Activated naive CD8-positive, alpha-beta T cell treated with anti-CD3 and anti-CD28 coated beads, Interleukin-2, amount 10 ng/mL, durations not matched to agents 7 days and 5 days (primary cell): ENCODE data around the gene ARID5B. TPM values are rescaled to one million over a fixed set of nuclear protein-coding genes. Genes with fewer than 3 reads are reported as not detected.
"Not testable (repeated sequence)": the region's sequence is repeated elsewhere in the genome, so short reads cannot be mapped to it uniquely, and the experiment has no call there.

Source experiments
- ATAC-seq: fragments of 150-1000 bp; cut with Tn5 transposase; one replicate; pipeline ENCODE4 v1.10.0; 2021; ENCODE audit warnings: low read depth, moderate library complexity
- POLR2A ChIA-PET: fragments of 350-600 bp; sonication (Branson Sonifier 250); formaldehyde crosslinking; loops from one replicate; lab custom pipeline; 2021; ENCODE audit warnings: antibody characterized with exemption; lab: Charles Lee
- DNase-seq: peaks from one replicate; pipeline ENCODE4 v3.0.0; 2021
- H3K27ac Mint-ChIP-seq: one replicate; pipeline ENCODE4 v1.8.0; 2022; ENCODE audit warnings: mild to moderate bottlenecking, mixed read lengths
- H3K27me3 Mint-ChIP-seq: one replicate; pipeline ENCODE4 v1.8.0; 2022; ENCODE audit warnings: mild to moderate bottlenecking, moderate library complexity, mixed read lengths
- H3K36me3 Mint-ChIP-seq: one replicate; pipeline ENCODE4 v1.8.0; 2021; ENCODE audit warnings: mild to moderate bottlenecking, mixed read lengths
- H3K4me1 Mint-ChIP-seq: one replicate; pipeline ENCODE4 v1.8.0; 2021; ENCODE audit warnings: mixed read lengths
- H3K4me3 Mint-ChIP-seq: one replicate; pipeline ENCODE4 v1.8.0; 2022; ENCODE audit warnings: mild to moderate bottlenecking, moderate library complexity, mixed read lengths
- H3K9me3 Mint-ChIP-seq: one replicate; pipeline ENCODE4 v1.8.0; 2021; ENCODE audit warnings: mixed read lengths
- total RNA-seq, 2 experiments: library from RNA; stranded (reverse); gene quantifications; one replicate each; pipeline ENCODE4 v1.2.3, GENCODE V29; 2021

The ARID5B gene
- total RNA-seq, result 10 to 100 TPM; 25.4 to 26.1 TPM

DNA sequence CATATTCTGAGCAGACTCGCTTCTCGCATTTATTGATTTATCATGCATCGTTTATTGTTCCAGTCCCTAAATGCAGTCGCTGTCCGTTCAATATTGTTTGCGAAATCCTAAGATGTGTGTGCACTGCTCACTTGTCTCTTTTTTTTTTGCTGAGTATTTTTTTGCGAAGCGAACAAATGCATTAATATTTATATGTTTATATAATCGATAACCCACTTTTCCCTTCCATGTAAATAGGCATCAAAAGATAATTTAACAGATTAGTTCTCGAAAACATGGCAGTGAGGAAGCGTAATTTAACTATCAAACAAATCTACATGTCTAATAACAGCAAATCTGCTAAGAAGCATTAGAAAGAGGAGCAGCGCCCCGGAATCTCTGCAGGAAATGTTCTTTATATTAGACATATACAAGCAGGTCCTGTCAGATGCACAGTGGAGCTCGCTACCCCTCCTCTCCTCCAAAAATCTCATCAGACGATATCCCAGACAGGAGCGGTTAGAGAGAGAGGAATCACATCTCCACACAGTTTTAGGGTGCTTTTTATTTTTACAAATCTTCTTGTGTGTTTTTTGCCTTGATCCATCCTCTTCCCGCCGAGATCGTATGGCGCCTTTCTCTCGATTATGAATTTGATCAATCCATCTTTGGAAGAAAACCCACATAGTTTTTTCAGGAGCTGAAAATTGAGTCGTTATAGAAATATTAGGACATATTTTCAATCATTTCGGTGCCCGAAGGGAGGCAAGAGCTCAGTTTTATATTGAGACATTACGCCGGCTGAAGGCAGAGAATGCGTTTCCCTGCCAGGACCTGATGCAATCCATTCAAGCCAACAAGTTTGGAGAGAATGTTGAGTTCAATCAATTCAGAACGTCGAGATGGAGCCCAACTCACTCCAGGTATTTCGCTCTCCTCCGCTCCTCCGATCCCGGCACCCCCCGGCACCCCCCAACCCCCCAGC lies at the start of gene ARID5B:
TSS of gene ARID5B (plus strand) at position 871 of the 964 bp plus-strand sequence. CDS start at position 882, 11 bp downstream.
- POLR2A ChIA-PET, result interaction anchor here (0.5 to 4.2 kb wide), 23 partner anchors 39 to 953 kb away, joined by 3 to 21 read pairs (median 4); no protein-coding TSS in a partner anchor
- peak; percentile 34 for DNase-seq
- ATAC-seq, result no peak
- Mint-ChIP-seq H3K27me3 (no peaks in the 10 kb centered on the region), H3K27ac (peak within 1 kb of the TSS; percentile 97), H3K4me1 (peaks cover 45% of the 10 kb centered on the region), H3K4me3 (peak within 1 kb of the TSS; percentile 95), H3K9me3 (no peaks in the 10 kb centered on the region), H3K36me3 (peaks cover 8% of the 10 kb centered on the region)

DNA sequence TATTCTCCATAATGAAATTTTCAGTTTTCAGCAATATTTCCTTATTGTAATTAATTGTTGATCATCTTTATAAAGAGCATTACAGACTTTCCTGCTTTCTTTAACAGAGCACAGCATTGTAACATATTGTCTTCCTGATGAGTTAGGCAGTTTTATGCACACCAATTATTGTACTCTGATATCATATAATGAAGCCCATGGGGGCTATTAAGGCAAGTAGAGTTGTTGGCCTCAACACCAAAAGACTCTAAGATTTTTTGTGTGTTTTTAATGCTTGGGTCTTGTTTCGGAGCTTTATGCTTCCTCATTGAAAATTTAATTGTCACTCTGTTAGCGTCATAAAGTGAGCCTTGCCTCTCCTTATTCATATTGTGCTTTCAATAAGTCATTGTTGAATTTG lies 49.2 kb upstream of the ARID5B start:
- H3K9me3 Mint-ChIP-seq, result peaks cover 1% of the 10 kb centered on the region
- no peak overlapping the region for H3K27ac Mint-ChIP-seq
- H3K27me3 Mint-ChIP-seq, result peaks cover 4% of the 10 kb centered on the region
- peaks cover under 1% of the 10 kb centered on the region for H3K4me1 Mint-ChIP-seq
- no peak for DNase-seq
- H3K36me3 Mint-ChIP-seq, result no peaks in the 10 kb centered on the region
- H3K4me3 Mint-ChIP-seq, result no peak overlapping the region
- POLR2A ChIA-PET, result no interaction called here
- no peak for ATAC-seq

DNA sequence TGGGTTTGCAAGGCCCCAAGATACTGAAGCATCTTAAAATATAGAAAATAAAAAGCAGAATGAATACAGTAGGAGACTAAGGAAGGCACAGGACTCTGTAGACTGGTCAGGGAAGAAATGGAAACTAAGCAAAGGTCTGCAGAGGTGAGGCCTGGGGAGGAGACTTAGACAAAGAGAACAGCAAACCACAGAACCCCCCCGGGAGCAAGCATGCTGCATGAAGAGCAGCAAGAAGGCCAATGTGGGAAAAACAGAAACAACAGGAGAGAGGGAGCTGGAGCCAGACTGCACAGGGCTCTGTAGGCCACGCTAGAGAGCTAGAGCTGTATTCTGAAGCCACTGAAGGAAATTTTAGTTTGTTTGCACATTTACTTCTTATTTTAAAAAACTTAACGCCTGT lies 45.7 kb upstream of the ARID5B start:
- POLR2A ChIA-PET, result no interaction called here
- no peak for DNase-seq
- Mint-ChIP-seq H3K27me3 (peaks cover 6% of the 10 kb centered on the region), H3K27ac (no peak overlapping the region), H3K4me3 (no peak overlapping the region), H3K9me3 (no peaks in the 10 kb centered on the region), H3K4me1 (no peaks in the 10 kb centered on the region), H3K36me3 (no peaks in the 10 kb centered on the region)
- no peak for ATAC-seq

DNA sequence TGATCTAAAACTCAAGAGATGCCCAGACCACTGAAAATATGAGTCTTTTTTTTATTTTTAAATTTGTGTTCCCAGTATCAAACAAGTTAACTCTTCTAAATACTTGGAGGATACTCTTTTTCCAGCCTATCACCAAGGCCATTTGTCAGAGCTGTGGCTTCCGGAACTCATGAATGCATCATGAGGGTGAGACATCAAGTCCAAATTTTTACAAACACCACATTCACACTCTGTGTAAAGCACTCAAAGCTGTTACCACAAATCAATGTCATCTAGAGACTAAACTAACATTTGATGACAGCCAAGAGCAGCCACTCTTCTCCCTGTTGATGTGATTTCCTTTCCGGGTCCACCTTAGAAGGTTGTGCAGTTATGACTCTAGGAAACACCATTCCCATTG lies 43.8 kb upstream of the ARID5B start:
- Mint-ChIP-seq H3K27ac (no peak overlapping the region), H3K4me3 (no peak overlapping the region), H3K27me3 (peaks cover 4% of the 10 kb centered on the region), H3K36me3 (no peaks in the 10 kb centered on the region), H3K9me3 (no peaks in the 10 kb centered on the region), H3K4me1 (no peaks in the 10 kb centered on the region)
- POLR2A ChIA-PET, result no interaction called here
- no peak for DNase-seq
- no peak for ATAC-seq

GRCh38 chr10:61859786-61860185 lies 41.7 kb upstream of the ARID5B start:
- no peak overlapping the region for H3K4me3 Mint-ChIP-seq
- H3K4me1 Mint-ChIP-seq, result no peaks in the 10 kb centered on the region
- H3K9me3 Mint-ChIP-seq, result no peaks in the 10 kb centered on the region
- no peak overlapping the region for H3K27ac Mint-ChIP-seq
- ATAC-seq (no peak), DNase-seq (no peak)
- peaks cover 2% of the 10 kb centered on the region for H3K27me3 Mint-ChIP-seq
- POLR2A ChIA-PET, result no interaction called here
- no peaks in the 10 kb centered on the region for H3K36me3 Mint-ChIP-seq

- POLR2A ChIA-PET, result no interaction called here
- no peaks in the 10 kb centered on the region for H3K9me3 Mint-ChIP-seq
Observed at GRCh38 chr10:61860964-61861758, 40.3 kb upstream of the ARID5B start.

GRCh38 chr10:61863981-61864380 lies 37.5 kb upstream of the ARID5B start:
- Mint-ChIP-seq H3K9me3 (no peaks in the 10 kb centered on the region), H3K27me3 (peaks cover 2% of the 10 kb centered on the region), H3K36me3 (no peaks in the 10 kb centered on the region), H3K27ac (no peak overlapping the region), H3K4me1 (peaks cover 2% of the 10 kb centered on the region), H3K4me3 (no peak overlapping the region)
- POLR2A ChIA-PET, result no interaction called here
- DNase-seq, result no peak
- no peak for ATAC-seq

More at GRCh38 chr10:61860964-61861758, 40.3 kb upstream of the ARID5B start:
- no peak overlapping the region for H3K27ac Mint-ChIP-seq
- no peak for ATAC-seq
- no peak for DNase-seq
- no peaks in the 10 kb centered on the region for H3K36me3 Mint-ChIP-seq
- H3K4me1 Mint-ChIP-seq, result no peaks in the 10 kb centered on the region
- peaks cover 2% of the 10 kb centered on the region for H3K27me3 Mint-ChIP-seq
- no peak overlapping the region for H3K4me3 Mint-ChIP-seq

DNA sequence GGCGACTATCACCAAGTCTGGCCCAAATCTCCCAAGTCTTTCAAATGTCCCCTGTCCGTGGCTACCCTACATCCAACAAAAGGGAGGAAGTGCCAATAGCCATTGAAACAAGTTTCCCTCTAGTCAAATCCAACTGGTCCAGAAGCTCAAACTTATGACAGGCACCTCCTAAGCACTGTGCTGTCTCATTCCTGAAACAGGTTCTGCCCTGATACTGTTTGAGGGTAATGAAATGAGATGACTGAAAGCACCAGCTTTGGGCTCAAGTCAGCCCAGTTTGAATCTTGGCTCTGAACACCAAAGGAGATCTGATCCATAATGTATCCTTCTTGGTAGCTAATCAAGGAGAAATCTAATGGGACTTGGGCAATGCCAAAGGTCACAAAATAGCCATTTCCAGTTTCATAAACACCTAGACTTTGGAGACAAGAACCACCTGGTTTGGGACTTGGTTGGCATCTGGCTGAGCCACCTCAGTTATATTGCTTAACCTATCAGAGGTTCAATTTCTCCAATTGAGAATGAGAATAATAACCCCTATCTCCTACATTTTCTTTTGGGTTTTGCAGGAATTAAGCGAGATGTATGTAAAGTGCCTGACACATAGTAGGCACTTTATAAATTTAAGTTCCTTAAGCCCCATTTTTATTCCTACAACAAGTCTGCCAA lies 34.7 kb upstream of the ARID5B start:
- Mint-ChIP-seq H3K4me1 (peaks cover 2% of the 10 kb centered on the region), H3K9me3 (no peaks in the 10 kb centered on the region), H3K4me3 (peak overlapping the region; percentile 64), H3K27ac (no peak overlapping the region), H3K27me3 (peaks cover 2% of the 10 kb centered on the region), H3K36me3 (no peaks in the 10 kb centered on the region)
- ATAC-seq (no peak), DNase-seq (no peak)
- POLR2A ChIA-PET, result interaction anchor here (1.5 to 1.7 kb wide), 2 partner anchors 32 to 116 kb away, joined by 5 read pairs; no protein-coding TSS in a partner anchor

GRCh38 chr10:61867374-61867773 lies 34.1 kb upstream of the ARID5B start:
- peak; percentile 63 for DNase-seq
- not testable (repeated sequence) for H3K27ac Mint-ChIP-seq, H3K27me3 Mint-ChIP-seq, H3K36me3 Mint-ChIP-seq, H3K4me1 Mint-ChIP-seq, ATAC-seq, H3K9me3 Mint-ChIP-seq
- H3K4me3 Mint-ChIP-seq, result peak overlapping the region; percentile 64
- POLR2A ChIA-PET, result interaction anchor here (1.3 to 1.7 kb wide), 3 partner anchors 31 to 117 kb away, joined by 5 to 7 read pairs (median 5); no protein-coding TSS in a partner anchor

DNA sequence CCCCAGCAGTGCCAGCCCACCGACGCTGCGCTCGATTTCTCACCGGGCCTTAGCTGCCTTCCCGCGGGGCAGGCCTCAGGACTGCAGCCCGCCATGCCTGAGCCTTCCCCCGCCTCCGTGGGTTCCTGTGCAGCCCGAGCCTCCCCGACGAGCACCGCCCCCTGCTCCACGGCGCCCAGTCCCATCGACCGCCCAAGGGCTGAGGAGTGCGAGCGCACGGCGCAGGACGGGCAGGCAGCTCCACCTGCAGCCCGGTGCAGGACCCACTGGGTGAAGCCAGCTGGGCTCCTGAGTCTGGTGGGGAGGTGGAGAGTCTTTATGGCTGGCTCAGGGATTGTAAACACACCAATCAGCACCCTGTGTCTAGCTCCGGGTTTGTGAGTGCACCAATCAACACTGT lies 33.7 kb upstream of the ARID5B start:
- ATAC-seq, H3K9me3 Mint-ChIP-seq, H3K27me3 Mint-ChIP-seq, H3K36me3 Mint-ChIP-seq, H3K4me1 Mint-ChIP-seq: not testable (repeated sequence)
- peak overlapping the region; percentile 58 for H3K4me3 Mint-ChIP-seq
- peak; percentile 76 for DNase-seq
- H3K27ac Mint-ChIP-seq, result peak overlapping the region; percentile 51
- POLR2A ChIA-PET, result interaction anchor here (1.3 to 1.7 kb wide), 3 partner anchors 31 to 117 kb away, joined by 5 to 7 read pairs (median 5); no protein-coding TSS in a partner anchor

GRCh38 chr10:61869041-61869675 lies 32.3 kb upstream of the ARID5B start:
- POLR2A ChIA-PET, result no interaction called here
- Mint-ChIP-seq H3K9me3 (no peaks in the 10 kb centered on the region), H3K27ac (no peak overlapping the region), H3K27me3 (peaks cover 6% of the 10 kb centered on the region), H3K36me3 (no peaks in the 10 kb centered on the region), H3K4me3 (no peak overlapping the region), H3K4me1 (peaks cover 2% of the 10 kb centered on the region)
- DNase-seq (no peak), ATAC-seq (no peak)

DNA sequence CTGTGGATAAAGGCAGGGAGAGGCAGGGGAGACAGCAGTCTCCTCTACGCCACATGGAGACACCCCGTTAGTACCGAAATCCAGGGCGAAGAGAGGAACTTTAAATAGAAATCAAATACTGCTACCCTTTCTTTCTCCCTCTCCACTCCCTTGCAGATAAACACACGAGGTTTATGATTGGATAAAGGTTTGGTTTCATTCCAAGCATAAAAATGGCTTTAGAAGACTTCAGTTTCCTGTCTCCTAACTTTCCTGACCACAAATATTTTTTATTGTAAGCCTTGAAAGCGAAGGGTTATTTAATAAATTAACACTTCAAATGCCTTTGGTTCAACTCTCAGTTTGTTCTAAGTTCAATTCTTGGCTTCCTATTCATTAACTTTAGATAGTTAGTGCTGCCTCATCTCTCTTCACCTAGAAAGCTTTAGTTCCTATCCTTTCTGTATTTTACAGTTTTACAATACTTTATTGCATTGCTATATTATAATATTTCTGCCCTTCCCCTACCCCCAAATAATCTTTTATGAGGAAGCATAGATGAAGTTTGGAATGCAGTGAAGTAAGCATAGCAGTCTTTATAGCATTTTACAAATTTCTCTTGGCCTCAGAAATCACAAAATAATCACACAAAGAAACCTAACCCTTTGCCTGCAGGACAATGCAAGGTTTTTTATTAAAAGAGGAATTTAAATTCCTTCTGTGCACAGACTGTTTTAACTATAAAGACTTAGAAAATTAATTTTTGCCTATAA lies 31.5 kb upstream of the ARID5B start:
- no peaks in the 10 kb centered on the region for H3K9me3 Mint-ChIP-seq
- POLR2A ChIA-PET, result no interaction called here
- no peaks in the 10 kb centered on the region for H3K36me3 Mint-ChIP-seq

More for the DNA sequence above, 31.5 kb upstream of the ARID5B start:
- peaks cover 2% of the 10 kb centered on the region for H3K4me1 Mint-ChIP-seq
- H3K4me3 Mint-ChIP-seq, result no peak overlapping the region
- ATAC-seq, result no peak
- DNase-seq, result no peak
- peaks cover 10% of the 10 kb centered on the region for H3K27me3 Mint-ChIP-seq
- no peak overlapping the region for H3K27ac Mint-ChIP-seq
